ENCODE data around the gene BTG2.

Gene BTG2

DNA sequence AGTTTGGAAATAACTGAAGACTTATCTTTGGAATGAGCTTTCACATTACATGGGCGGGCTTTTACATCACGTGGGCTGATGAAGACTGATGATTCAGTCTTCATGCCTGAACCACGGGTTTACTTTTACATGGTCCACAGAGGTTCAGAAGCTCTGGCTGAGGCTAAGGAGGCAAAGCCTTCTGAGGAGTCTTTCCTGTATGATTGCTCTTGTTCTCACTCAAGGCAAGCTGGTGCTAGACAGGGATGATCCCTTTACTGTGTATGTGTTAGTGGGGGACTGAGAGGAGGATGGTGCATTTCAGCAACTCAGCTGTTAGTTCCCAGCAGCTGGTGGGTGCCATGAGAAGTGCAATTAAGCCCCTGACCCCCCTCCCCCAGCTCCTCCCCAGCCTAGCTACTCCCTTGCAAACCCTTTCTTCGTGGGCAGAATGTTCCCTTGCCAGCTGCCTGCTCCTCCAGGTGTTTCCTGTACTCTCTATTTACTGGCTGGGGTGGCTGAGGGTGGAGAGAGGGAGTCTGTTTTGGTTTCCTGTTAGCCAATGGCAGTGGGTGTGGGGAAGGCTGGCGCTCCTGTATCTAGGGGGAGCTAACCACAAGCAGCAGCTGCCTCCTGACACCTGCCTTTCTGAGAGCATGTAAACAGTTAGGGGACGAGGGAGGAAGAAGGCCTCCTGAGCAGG, 15.4 kb downstream of the BTG2 start:
- DNase-seq = no peak

DNA sequence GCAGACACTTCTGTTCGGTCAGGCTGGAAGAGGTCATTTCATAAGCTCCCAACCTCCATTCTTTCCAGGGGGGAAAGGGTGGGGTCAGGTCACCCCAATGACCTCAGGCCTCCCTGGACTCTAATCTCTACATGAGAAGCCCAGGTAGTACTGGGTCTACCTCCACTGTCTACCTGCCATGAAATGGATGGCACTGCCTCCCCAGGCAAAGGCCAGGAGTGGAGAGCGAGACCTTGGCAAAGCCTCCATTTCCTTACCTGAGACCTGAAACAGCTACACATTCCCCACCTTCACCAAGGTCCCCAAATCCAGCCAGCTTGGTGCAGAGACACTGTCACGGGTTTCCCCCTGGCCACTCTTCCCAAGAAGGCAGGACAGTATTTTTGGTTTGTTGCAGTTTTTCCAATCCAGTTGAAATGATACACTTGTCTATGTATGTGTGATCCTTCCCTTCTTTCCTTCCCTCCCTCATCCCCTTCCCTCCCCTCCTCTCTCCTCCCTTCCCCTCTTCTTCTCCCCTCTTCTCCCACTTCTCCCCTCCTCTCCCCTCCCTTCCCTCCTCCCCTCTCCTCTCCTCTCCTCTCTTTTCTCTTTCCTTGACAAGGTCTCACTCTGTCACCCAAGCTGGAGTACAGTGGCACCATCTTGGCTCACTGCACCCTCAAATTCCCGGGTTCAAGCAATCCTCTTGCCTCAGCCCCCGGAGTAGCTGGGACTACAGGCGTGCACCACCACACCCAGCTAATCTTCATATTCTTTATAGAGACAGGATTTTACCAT, 16.1 kb downstream of the BTG2 start:
- DNase-seq = no peak

DNA sequence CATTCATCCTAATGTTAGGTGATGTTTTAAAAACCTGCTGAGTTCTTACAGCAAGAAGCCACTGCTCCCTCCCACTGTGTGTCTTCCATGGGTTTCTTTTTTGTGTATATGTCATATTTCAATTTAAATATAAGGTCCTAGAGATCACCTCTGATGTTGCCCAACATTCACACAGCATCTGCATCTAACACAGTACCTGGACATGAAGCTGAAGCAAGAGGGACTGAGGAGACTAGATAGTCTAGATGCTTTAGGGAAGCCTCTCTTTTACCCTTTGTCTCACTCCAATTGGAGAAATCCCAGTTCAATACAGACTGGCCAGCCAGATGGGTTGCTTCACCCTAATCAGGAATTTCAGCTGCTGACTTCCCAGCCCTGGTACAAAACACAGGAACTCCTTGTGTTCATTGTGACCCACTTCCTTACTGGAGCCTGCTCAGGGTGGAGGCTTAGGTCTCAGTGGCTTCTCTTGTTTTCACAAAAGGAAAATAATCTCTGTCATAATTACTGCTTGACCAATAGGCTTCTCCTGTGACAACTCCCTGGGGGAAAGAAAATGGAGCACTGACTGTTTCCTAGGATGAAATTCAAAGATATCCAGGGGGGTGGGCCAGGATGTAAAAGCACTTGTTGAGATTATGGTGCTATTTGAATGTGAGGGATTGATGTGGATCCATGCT, 17.3 kb downstream of the BTG2 start:
- no peak for DNase-seq

DNA sequence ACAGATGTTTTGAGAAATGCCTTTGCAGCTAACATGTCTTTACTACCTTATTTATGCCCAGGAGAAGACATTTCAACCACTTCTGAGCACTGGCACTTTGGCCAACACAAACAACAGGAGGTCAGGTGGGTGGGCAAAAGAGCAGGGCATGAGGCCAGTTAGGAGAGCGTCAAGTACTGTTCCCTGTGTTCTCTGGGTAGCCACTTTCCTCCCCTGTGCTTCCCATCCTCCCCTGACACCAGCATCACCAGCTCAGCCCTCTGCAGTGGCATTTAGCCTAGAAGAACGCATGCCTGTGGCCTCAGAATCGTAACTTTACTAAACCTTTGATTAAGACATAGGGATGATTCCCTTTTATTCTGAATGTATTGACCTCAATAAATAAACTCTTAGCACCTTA, 18.3 kb downstream of the BTG2 start:
- no peak for DNase-seq

DNA sequence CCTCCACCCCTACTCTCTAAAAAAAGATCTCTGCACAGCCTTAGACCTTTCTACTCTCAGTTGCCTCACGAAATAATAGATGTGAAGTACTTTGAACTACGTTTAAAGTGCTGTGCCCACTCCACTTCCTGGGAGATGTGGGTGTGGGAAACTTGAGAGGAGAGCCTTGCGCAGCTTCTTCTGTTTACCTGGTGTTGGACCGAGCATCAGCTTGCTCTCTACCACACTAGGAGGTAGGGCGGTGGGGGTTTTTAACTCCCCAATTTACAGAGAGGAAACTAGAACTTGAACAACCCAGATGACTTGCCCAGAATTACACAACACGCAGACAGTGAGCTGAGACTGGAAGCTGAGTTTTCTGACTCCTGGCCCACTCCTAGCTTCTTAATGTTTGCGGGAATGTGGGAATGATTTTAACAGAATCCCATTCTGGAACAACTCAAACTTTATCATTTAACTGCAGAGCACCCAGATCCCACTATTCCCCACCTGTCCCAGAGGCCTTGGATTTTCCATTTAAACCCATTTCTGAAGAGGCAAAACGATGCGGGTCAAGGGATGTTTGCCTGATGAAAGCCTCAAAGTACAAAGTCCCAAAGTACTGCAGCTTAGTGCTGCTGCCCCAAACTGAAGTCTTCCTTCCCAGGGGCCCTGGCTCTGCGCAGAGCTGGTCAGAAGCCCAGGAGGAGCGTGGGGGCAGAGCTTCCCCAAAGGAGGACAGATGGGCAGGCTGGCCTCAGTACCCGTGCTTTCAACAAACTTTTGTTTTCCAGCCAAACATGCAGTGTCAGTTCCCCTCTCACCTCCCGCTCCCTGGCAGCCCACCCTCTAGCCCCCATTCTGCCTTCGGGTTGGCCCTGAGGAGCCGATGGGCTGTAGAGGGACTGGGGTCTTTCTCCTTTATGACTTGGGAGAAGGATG, 19.0 kb downstream of the BTG2 start:
- DNase-seq = peak; percentile 68 to 85

DNA sequence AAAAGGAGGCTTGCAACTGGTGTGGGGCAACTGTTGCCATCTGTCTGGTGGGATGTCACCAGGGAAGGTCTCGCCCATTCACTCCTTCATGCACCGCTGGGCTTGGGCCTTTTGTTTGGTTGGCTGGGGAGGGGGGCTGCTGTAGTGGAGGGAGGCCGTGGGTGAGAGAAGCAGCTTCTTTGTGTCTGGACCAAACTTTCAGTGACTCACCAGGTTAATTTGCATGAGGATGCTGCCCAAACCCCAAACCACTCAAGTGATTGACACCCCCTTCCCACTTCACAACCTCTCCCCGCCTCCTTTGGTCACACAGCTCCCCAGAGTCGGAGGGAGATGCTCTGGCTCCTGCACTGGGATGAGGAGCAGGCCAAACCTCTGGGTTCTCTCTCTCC, 19.7 kb downstream of the BTG2 start:
- peak; percentile 85 to 89 for DNase-seq

DNA sequence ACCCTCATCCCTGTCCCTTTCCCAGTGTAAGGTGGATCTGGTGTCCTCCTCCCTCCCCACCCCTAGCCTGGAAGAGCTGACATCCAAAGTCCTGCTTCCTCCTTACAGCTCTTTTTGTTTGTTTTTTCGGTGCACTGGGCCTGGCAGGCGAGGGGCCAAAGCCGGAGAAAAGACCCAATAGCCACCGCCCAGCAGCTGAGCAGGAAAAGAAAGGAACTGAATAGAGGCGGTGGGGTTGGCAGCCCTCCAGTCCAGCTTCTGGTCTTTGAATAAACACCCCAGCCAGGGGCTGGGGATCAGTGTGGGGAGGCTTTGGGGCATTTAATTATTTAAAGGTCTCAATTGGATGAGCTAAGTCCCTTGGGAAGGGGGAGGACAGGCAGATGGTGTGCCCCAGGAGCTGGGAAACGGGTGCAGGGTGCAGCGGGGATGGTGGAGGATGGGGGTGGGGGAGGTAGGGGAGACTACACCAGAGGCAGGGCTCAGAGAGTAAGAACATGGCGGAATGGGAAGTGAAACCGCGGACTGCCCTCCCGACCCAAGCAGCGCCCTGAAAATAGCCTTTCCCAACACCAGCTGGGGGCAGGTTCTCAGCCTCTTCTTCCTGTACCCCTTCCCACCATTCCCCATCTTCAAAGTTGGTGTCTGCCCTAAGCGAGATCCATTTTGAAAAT, 20.2 kb downstream of the BTG2 start:
- peak; percentile 85 to 95 for DNase-seq

DNA sequence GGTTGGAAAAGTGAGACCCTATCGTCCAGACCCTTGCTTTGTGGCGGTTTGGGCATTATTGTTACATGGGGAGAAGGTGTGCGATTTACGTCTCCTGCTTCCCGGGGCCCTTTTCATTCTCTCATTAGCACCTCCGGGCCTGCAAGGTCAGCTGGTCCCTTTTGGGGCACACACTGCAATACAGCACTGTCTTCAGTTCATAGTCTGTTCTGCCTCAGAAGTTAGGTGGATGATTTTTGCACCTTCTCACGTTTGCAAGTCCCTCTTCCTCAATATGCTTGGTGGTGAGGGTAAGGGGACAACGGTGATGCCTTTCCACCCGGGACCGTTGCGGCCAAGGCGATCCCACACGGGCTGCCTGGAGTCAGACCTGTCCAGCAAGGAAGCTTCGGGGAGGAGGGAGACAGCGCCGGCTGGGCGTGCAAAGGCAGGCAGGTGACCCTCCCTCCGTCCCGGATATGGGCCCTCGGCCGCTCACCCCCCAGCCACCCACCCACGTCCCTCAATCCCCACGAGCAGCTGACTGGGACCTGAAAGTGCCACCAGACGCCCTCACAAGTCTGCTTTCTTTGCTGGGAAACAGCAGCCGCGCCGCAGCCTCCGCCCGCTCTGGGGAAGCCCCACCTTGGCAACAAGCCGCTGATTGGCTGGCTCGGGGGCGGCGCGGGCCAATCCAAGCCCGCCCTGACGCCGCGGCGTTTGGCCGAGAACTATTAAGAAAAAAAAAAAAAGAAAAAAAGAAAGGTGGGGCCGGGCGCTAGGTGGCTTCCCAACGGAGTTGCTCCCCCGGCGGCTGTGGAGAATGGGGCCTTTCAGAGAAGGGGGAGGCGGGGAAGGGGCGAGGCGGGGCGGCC, 21.7 kb downstream of the BTG2 start:
- DNase-seq = peak; percentile 93 to 96

DNA sequence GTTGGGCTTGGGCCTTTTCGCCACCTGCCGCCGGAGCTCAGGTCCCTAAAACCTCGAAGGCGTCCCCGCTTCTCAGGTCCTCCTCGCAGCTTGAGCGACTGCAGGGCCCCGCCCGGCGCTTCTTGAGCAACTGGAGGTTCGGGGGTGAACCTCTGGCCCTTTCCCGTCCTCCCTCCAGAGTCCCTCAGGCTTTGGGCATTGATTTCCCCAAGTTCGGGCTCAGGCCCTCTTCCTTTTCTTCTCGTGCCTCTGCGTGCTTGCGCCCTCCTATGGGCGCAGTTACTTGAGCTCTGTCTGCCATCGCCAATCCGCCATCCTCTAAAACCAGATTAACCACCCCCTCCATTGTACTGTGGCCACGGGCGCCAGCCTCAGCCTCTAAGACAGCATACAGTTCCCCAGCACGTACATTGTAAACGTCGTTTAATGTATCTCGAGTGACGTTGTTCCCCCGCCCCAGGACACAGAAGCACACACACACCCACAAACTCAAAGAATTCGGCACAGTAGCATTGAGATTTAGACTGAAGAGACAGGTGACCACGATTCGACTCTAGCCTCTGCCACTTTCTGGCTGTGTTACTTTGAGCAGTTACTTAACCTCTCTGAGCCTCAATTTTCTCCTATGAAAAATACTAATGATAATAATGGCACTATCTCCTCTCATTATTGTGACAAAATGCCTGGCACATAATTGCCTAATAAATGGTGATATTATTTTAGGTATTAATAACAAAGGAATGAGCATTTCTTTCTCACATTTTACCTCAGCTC, 22.6 kb downstream of the BTG2 start:
- DNase-seq = peak in 1 of 2 experiments; percentile 53

DNA sequence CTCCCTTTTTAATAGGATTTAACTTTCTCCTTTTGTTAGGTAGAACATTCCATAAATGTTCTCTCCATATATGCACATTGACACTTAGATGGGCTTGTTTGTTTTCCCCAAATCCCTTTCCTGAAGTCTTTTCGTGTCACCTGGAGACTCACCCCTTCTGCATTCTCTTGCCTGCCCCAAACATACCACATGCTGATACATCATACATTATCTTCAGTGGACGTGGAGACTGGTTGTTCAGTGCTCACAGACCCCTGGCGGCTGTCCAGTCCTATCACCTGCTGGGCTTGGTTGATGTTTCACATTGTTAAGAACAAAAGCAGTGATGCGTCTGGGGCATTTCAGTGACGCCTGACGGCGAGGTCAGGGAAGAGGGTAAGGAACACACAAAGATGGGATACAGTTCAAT, 23.4 kb downstream of the BTG2 start:
- peak in 1 of 2 experiments; percentile 16 for DNase-seq

DNA sequence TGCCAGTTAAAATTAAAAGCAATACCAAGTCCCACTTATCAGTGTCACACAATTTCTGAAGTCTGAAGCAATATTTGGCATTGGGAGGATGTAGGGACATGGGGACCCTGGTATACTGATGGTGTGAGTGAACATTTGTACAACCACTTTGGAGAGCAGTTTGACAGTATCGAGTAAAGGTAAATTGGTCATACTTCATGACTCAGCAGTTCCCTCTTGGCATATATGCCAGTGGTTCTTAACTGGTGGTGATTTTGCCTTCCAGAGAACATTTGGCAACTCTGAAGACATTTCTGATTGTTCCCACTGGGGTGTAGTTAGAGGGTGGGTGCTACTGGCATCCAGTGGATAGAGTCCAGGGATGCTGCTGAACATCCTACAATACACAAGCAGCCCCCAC, 25.9 kb downstream of the BTG2 start:
- peak in 1 of 2 experiments; percentile 23 for DNase-seq

DNA sequence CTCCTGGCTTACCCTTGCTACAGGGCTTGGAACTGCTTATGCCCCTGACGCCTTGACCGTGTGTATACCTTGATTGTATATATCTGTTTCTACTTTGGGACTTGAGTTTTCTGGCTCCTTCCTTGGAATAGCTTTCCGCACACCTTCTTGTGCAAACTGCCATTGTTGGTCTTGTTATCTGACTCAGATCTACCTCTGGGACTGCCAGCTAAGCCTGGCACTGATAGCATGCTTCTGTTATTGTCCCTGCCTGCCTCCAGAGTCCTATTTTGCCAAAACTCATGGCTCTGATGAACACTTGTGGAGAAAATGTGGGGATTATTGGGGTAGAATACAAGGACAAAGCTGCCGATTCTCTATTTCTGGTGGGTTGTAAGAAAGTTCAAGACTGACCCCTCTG, 30.2 kb downstream of the BTG2 start:
- no peak for DNase-seq

DNA sequence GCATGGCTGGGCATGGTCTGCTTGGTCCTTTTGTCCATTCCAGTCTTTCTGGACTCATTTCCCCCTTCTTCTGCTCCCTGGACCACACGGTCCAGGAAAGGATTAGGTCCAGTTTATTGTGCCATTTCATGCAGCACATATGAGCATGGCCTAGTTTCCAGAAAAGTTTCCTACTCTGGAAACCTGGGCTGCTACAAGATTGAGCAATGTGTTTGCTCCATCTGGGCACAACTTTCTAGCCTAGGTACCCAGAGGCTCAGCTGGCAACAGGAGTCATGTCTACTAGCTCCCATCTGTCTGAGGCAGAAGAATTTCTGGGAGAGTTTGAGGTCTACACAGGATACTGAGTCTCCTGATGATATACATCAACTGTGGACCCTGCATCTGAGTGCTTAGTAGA, 30.8 kb downstream of the BTG2 start:
- peak in 1 of 2 experiments; percentile 38 for DNase-seq

DNA sequence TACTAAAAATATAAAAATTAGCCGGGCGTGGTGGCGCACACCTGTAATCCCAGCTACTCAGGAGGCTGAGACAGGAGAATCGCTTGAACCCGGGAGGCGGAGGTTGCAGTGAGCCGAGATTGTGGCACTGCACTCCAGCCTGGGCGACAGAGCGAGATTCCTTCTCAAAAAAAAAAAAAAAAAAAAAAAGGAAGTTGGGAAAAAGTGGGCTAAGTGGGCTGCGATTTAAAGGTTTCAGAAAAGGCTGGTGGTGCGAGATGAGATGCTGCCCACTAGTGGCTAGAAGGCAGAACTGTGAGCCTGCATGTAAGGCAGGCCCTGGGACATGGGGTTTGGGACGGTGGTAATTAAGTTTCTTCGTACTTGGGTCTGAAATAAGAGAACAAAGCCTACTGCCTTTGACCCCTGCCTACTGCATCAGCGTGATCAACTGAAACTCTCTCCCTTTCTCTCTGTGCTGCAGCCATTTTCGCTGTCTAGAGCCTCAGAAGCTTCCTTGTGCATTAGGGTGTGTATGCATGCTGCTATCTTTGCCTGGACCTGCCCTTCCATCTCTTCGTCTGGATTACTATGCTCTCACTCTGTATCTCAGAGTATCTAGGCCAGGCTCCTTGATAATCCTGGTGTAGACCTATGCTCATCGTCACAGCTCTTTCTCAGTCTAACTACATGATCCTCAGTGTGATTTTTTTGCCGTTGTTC, 33.2 kb downstream of the BTG2 start:
- peak; percentile 78 to 82 for DNase-seq

DNA sequence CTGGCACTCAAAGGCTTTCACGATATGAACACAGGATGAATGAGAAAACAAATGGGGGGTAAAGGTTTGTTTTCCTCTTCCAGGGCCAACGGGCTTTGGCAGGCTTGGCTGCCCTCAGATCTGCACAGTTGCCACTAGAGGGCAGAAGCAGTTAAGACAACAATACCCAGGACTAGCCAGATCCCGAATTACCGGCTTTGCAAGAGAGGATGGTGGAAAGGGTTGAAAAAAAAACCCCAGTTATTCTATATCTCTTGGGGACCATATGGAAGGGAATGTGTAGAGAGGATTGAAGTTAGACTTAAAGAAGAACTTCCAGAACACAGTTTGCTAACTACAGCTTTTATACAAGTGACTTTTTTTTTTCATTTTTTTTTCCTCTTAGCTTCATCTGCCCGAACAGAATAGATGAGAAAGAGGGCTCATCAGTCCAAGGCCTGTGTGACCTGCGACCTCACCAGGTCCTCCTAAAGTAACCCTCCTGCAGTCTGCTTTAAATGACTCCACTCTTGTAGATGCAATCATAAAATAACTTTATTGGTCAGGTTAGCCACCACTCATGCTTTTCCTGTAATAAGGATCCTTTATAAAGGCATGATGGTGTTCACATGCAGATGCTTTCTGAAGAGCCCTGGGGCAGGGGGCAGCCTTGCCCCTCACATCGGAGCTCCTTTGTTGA, 34.9 kb downstream of the BTG2 start:
- peak; percentile 90 to 93 for DNase-seq

DNA sequence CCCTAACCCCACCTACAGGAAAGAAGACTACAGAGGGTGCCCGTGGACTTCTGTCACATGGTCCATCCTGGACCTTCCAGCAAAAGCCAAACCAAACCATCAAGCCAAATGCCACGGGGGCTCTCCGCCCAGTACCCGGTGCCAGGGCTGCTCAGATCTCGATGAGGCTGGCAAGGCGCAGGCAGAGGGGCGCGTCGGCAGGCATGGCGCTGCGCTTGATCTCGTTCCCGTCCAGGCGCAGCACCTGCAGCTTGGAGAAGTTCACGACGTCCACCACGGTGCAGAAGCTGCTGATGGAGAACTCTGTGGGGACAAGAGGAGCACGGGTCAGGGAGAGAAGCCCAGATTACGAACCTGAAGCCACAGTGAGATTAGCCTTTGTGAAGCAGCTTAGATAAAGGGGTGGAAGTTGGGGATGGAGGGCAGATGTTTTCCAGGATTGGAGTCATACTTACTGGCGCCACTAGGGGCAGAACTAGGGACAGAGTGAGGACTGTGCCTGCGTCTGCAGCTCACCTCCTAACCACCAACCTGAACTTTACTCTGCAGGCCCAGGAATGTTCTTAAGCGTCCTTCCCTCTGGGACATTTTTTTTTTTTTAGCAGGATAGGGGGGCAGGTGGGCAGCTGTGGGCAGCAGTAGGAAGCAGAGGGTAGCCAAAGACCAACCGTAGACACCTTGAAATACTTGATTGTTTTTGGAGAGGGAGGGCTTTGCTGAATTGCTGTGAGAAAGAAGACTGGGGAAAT, 37.0 kb downstream of the BTG2 start:
- DNase-seq = peak; percentile 50 to 61

DNA sequence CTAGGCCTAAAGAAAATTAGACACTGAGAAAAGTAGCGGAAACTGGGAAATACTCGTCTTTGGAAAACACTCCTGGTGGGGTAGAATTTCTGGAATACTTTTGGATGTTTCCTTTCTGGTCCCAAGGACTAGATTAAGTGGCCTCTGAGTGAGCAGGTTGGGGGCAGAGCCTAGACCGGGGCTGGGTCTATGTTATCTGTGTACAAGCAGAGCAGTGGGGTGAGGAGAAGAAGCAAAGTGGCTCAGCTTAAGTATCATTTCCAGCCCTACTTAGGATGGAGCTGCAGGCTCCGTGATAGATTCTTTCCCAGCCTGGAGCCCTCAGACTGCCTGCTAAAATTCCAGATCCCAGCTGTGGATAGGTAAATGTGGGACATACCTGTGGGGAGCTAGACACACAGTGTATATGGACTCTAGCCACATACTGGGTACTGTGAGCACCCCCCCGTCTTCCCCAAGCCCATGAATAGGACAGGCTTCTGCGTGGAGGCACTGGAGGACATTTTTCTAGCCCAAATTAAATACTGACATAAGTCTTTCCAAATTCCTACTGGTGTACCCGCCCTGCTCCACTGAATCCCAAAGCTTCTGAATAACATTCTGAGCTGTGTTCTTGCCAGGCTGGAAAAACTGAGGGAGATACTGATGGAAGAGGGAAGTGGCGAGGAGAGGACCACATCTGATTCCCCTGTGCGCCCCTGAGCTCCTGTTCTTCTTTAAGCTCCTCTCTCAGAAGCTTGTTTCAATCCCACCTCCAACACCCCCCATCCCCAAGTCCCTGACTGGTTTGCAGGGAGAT, 38.8 kb downstream of the BTG2 start:
- no peak for DNase-seq

All from NCI-H446 (cell line).